Bronchial smooth muscle cell (primary cell): ENCODE results near the gene KNG1. TPM values are rescaled to one million over a fixed set of nuclear protein-coding genes. Genes with fewer than 3 reads are reported as not detected.

Source experiments
- total RNA-seq: library from RNA; depleted of rRNA; stranded (reverse); fragments of >200 nt; gene quantifications from 2 replicates; pipeline ENCODE4 v1.2.1, GENCODE V29; 2014

KNG1 gene
- total RNA-seq, result not detected in 2 replicates

GRCh38 chr3:186717039-186717457 lies at the start of gene KNG1:
TSS of gene KNG1 (plus strand) at chr3:186717359. CDS start at chr3:186717543, 184 bp downstream.

GRCh38 chr3:186783058-186783730 lies 66.0 kb downstream of the KNG1 start, which contains the start of gene EIF4A2:
TSS of gene EIF4A2 (plus strand) at chr3:186783577. CDS start at chr3:186783611, 34 bp downstream.

Other genes with a start within 250 kb of the KNG1 start
- gene CRYGS, start 173.0 kb upstream of the KNG1 start, total RNA-seq, result 0.79 and 0.94 TPM in 2 replicates
- 9.0 and 10.6 TPM in 2 replicates for gene TBCCD1, start 150.0 kb upstream of the KNG1 start, total RNA-seq
- gene DNAJB11, start 146.6 kb upstream of the KNG1 start, total RNA-seq, result 21.9 and 37.7 TPM in 2 replicates
- gene AHSG, start 104.3 kb upstream of the KNG1 start, total RNA-seq, result not detected in 2 replicates
- not detected in 2 replicates for gene FETUB, start 77.0 kb upstream of the KNG1 start, total RNA-seq
- not detected in 2 replicates for gene HRG, start 51.3 kb upstream of the KNG1 start, total RNA-seq
- gene EIF4A2, start 66.2 kb downstream of the KNG1 start, total RNA-seq, result 877 and 1,165 TPM in 2 replicates
- 10.5 and 11.0 TPM in 2 replicates for gene RFC4, start 89.1 kb downstream of the KNG1 start, total RNA-seq
- not detected in 2 replicates for gene ADIPOQ, start 125.4 kb downstream of the KNG1 start, total RNA-seq
- 0.86 and 0.95 TPM in 2 replicates for gene ST6GAL1, start 213.2 kb downstream of the KNG1 start, total RNA-seq